ENCODE results near the gene SMPD3. TPM values are rescaled to one million over a fixed set of nuclear protein-coding genes. Genes with fewer than 3 reads are reported as not detected.

The SMPD3 gene
- total and polyA plus RNA-seq, 2 experiments from 2014 or later: 0.57 to 0.83 TPM

DNA sequence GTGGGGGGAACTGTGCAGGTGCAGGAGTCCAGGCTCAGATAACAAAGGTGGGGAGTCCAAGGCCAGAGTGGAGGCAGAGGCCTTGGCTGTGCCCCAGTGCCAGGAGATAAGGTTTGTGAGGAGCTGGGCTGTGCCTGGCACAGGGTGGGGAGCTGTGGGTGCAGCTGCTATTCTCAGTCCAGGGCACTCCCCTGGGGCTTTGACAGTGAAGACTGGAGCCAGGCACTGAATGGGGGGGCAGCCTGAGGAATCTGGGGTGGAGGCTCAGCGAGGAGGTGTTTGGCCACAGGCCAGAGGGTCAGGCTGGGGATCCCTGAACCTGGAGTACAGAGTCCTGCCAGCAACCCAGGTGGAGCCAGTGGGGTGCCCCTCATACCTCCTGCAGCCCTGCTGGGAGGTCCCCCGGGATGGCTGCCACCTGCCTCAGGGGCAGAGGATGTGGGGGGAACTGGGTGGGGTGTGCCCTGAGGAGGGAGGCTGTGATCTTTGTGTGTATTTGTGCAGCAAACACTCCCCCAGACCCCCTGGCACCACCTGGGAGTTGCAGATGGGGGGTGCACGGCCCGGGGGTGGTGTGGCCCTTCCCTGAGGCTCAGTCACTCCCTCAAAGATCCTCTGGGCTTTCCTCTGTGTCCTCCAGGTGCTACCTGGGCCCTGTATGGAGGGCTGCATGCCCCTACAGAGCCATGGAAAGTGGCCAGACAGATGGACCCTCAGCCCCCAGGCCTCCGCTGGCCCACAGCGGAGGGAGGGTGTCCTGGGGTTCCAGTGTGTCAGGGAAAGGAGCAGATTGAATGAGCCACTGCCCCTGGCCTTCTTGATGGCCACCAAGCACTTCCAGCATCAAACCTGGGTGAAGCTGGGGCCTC is 44.5 kb upstream of the SMPD3 start (continued):
- TF ChIP-seq JUNB (IDR thresholded peaks at IDR 0.05; ENCODE audit: unreplicated experiment): no peak

DNA sequence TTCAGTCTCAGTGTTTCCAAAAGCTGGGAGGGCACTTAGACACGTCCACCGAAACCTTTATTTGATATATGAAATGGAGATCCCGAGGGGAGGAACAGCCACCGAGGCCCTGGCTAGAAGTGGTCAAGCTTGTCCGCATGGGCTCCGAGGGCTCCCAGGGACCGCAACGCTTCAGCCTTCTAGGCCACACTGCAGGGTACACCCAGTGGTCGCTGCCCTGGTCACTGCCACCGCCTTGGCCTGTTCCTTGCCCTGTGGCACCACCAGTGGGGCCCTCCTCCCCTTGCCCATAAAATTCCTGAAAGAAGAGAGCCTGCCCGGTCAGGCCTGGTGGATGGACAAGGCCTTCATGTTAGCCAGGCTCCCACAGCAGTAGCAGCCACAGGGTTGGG is 43.8 kb upstream of the SMPD3 start:
- no peak overlapping the region for H3K4me3 Mint-ChIP-seq
- ATAC-seq: no peak
- Histone ChIP-seq H2AFZ (no peak overlapping the region), H3F3A (replicated peaks; ENCODE audit: low read depth) (no peaks in the 10 kb centered on the region), H3K79me2 (replicated peaks; ENCODE audit: insufficient read depth) (no peaks in the 10 kb centered on the region), H3K4me1 (ENCODE audit: insufficient read depth) (peaks cover 3% of the 10 kb centered on the region), H3K4me2 (no peak overlapping the region), H4K20me1 (replicated peaks; ENCODE audit: insufficient read depth) (no peaks in the 10 kb centered on the region), H3K4me3 (no peak overlapping the region), H3K36me3 (ENCODE audit: insufficient read depth) (no peaks in the 10 kb centered on the region; the same call in 1 of the 2 replicates), H3K27ac (ENCODE audit: low read depth) (no peak overlapping the region), H3K9me2 (ENCODE audit: insufficient read depth) (no peaks in the 10 kb centered on the region), H3K27me3 (ENCODE audit: insufficient read depth) (no peaks in the 10 kb centered on the region)
- H3K9me3 Mint-ChIP-seq: peaks cover 4% of the 10 kb centered on the region; the same call in 2 of the 3 replicates
- peaks cover 19% of the 10 kb centered on the region for H3K4me1 Mint-ChIP-seq
- no peak overlapping the region for H3K27ac Mint-ChIP-seq
- H3K27me3 Mint-ChIP-seq (ENCODE audit: insufficient read depth, low read depth, poor library complexity): peaks cover 6% of the 10 kb centered on the region
- peaks cover 4% of the 10 kb centered on the region; the same call in 1 of the 3 replicates for H3K36me3 Mint-ChIP-seq (ENCODE audit: low read depth)
- DNase-seq (ENCODE audit: low spot score): no peak
- TF ChIP-seq, protein P1, sequence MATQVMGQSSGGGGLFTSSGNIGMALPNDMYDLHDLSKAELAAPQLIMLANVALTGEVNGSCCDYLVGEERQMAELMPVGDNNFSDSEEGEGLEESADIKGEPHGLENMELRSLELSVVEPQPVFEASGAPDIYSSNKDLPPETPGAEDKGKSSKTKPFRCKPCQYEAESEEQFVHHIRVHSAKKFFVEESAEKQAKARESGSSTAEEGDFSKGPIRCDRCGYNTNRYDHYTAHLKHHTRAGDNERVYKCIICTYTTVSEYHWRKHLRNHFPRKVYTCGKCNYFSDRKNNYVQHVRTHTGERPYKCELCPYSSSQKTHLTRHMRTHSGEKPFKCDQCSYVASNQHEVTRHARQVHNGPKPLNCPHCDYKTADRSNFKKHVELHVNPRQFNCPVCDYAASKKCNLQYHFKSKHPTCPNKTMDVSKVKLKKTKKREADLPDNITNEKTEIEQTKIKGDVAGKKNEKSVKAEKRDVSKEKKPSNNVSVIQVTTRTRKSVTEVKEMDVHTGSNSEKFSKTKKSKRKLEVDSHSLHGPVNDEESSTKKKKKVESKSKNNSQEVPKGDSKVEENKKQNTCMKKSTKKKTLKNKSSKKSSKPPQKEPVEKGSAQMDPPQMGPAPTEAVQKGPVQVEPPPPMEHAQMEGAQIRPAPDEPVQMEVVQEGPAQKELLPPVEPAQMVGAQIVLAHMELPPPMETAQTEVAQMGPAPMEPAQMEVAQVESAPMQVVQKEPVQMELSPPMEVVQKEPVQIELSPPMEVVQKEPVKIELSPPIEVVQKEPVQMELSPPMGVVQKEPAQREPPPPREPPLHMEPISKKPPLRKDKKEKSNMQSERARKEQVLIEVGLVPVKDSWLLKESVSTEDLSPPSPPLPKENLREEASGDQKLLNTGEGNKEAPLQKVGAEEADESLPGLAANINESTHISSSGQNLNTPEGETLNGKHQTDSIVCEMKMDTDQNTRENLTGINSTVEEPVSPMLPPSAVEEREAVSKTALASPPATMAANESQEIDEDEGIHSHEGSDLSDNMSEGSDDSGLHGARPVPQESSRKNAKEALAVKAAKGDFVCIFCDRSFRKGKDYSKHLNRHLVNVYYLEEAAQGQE (IDR thresholded peaks at IDR 0.05; ENCODE audit: unreplicated experiment): no peak
- TF ChIP-seq NANOG (IDR thresholded peaks at IDR 0.05; ENCODE audit: borderline replicate concordance): no peak
- no peak for TF ChIP-seq POLR2AphosphoS5 (IDR thresholded peaks at IDR 0.05; ENCODE audit: low read depth)
- TF ChIP-seq ZNF331 (CRISPR knock-in tag; IDR thresholded peaks at IDR 0.05; ENCODE audit: low read depth): no peak
- TF ChIP-seq STAT1 (IDR thresholded peaks at IDR 0.05; ENCODE audit: unreplicated experiment): no peak
- TF ChIP-seq, protein P2, sequence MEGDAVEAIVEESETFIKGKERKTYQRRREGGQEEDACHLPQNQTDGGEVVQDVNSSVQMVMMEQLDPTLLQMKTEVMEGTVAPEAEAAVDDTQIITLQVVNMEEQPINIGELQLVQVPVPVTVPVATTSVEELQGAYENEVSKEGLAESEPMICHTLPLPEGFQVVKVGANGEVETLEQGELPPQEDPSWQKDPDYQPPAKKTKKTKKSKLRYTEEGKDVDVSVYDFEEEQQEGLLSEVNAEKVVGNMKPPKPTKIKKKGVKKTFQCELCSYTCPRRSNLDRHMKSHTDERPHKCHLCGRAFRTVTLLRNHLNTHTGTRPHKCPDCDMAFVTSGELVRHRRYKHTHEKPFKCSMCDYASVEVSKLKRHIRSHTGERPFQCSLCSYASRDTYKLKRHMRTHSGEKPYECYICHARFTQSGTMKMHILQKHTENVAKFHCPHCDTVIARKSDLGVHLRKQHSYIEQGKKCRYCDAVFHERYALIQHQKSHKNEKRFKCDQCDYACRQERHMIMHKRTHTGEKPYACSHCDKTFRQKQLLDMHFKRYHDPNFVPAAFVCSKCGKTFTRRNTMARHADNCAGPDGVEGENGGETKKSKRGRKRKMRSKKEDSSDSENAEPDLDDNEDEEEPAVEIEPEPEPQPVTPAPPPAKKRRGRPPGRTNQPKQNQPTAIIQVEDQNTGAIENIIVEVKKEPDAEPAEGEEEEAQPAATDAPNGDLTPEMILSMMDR (conservative IDR thresholded peaks at IDR 0.05; ENCODE audit: low read depth in 2 of 2): no peak
- TF ChIP-seq, protein P3, sequence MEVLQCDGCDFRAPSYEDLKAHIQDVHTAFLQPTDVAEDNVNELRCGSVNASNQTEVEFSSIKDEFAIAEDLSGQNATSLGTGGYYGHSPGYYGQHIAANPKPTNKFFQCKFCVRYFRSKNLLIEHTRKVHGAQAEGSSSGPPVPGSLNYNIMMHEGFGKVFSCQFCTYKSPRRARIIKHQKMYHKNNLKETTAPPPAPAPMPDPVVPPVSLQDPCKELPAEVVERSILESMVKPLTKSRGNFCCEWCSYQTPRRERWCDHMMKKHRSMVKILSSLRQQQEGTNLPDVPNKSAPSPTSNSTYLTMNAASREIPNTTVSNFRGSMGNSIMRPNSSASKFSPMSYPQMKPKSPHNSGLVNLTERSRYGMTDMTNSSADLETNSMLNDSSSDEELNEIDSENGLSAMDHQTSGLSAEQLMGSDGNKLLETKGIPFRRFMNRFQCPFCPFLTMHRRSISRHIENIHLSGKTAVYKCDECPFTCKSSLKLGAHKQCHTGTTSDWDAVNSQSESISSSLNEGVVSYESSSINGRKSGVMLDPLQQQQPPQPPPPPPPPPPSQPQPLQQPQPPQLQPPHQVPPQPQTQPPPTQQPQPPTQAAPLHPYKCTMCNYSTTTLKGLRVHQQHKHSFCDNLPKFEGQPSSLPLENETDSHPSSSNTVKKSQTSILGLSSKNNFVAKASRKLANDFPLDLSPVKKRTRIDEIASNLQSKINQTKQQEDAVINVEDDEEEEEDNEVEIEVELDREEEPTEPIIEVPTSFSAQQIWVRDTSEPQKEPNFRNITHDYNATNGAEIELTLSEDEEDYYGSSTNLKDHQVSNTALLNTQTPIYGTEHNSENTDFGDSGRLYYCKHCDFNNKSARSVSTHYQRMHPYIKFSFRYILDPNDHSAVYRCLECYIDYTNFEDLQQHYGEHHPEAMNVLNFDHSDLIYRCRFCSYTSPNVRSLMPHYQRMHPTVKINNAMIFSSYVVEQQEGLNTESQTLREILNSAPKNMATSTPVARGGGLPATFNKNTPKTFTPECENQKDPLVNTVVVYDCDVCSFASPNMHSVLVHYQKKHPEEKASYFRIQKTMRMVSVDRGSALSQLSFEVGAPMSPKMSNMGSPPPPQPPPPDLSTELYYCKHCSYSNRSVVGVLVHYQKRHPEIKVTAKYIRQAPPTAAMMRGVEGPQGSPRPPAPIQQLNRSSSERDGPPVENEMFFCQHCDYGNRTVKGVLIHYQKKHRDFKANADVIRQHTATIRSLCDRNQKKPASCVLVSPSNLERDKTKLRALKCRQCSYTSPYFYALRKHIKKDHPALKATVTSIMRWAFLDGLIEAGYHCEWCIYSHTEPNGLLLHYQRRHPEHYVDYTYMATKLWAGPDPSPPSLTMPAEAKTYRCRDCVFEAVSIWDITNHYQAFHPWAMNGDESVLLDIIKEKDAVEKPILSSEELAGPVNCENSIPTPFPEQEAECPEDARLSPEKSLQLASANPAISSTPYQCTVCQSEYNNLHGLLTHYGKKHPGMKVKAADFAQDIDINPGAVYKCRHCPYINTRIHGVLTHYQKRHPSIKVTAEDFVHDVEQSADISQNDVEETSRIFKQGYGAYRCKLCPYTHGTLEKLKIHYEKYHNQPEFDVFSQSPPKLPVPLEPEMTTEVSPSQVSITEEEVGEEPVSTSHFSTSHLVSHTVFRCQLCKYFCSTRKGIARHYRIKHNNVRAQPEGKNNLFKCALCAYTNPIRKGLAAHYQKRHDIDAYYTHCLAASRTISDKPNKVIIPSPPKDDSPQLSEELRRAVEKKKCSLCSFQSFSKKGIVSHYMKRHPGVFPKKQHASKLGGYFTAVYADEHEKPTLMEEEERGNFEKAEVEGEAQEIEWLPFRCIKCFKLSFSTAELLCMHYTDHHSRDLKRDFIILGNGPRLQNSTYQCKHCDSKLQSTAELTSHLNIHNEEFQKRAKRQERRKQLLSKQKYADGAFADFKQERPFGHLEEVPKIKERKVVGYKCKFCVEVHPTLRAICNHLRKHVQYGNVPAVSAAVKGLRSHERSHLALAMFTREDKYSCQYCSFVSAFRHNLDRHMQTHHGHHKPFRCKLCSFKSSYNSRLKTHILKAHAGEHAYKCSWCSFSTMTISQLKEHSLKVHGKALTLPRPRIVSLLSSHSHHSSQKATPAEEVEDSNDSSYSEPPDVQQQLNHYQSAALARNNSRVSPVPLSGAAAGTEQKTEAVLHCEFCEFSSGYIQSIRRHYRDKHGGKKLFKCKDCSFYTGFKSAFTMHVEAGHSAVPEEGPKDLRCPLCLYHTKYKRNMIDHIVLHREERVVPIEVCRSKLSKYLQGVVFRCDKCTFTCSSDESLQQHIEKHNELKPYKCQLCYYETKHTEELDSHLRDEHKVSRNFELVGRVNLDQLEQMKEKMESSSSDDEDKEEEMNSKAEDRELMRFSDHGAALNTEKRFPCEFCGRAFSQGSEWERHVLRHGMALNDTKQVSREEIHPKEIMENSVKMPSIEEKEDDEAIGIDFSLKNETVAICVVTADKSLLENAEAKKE (CRISPR knock-in tag; IDR thresholded peaks at IDR 0.05): no peak
- TF ChIP-seq EZH2 (IDR thresholded peaks at IDR 0.05; ENCODE audit: low read depth, unreplicated experiment): no peak
- TF ChIP-seq EZH2phosphoT487 (IDR thresholded peaks at IDR 0.05; ENCODE audit: unreplicated experiment): no peak
- TF ChIP-seq, protein P4, sequence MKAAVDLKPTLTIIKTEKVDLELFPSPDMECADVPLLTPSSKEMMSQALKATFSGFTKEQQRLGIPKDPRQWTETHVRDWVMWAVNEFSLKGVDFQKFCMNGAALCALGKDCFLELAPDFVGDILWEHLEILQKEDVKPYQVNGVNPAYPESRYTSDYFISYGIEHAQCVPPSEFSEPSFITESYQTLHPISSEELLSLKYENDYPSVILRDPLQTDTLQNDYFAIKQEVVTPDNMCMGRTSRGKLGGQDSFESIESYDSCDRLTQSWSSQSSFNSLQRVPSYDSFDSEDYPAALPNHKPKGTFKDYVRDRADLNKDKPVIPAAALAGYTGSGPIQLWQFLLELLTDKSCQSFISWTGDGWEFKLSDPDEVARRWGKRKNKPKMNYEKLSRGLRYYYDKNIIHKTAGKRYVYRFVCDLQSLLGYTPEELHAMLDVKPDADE (IDR thresholded peaks at IDR 0.05): no peak
- no peak for TF ChIP-seq CREB1 (CRISPR knock-in tag; IDR thresholded peaks at IDR 0.05; ENCODE audit: low read depth)
- no peak for TF ChIP-seq JUNB (IDR thresholded peaks at IDR 0.05; ENCODE audit: unreplicated experiment)
